DMS53 (cell line): Measurements from ENCODE around the gene GALNT18.
"Not testable (repeated sequence)": the region's sequence is repeated elsewhere in the genome, so short reads cannot be mapped to it uniquely, and the experiment has no call there.

Experiments used
- DNase-seq: peaks from one replicate; lab custom pipeline; 2025; lab: John Stamatoyannopoulos, UW

GALNT18 gene

DNA sequence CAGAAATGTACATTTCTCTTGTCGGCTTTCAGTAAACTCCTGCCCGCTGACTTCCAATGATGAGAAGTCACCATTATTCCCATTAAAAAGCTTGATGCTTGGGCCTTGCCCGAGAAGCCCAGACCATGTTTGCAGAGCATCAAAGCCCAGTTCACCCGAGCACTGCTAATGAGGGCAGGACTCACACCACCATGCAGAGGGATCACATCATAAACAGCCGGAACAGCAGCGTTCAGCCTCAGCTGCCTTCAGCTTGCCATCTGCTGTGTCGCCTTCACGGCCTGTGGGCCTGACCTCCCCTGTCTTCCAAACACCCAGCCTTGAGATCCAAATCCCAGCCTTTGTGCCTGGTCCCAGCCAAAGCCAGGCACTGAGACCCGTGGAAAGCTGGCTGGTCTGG lies 163.3 kb downstream of the GALNT18 start:
- no peak for DNase-seq

DNA sequence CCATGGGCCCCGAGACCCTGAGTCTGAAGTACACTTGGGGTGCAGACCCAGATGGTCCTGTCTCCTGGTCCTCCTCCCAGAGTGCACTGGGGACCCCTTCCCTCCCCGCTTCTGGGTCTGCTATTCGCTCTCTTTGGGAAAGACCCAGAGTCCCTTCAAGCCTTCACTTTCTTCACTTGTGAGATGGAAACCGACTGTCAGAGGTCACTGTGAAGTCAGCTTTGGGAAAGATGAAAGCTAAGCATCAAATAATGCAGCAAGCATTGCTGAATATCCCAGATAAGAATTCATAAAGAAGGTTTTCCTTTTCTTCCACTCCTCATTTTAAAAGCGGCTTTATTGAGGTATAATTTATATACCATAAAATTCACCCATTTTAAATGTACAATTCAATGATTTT lies 163.8 kb downstream of the GALNT18 start:
- DNase-seq = no peak

DNA sequence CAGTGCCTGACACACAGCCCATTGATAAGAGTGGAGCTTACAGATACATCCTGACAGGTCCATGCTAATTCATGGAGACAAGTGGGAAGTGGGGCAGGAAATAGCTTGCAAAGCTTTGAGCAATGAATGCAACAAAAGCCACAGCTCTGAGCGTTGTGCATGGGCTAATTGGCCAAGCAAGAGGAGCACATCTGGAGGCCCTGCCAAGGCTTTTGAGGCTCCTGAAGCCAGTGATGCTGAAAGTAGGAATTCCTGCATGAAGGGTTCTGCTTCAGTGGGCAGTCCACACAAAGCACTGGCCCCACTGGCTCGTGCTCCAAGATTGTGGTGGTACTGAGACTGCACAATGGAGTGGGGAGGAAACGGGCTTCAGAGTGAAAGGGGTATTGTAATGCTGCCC lies 164.9 kb downstream of the GALNT18 start:
- DNase-seq = no peak

DNA sequence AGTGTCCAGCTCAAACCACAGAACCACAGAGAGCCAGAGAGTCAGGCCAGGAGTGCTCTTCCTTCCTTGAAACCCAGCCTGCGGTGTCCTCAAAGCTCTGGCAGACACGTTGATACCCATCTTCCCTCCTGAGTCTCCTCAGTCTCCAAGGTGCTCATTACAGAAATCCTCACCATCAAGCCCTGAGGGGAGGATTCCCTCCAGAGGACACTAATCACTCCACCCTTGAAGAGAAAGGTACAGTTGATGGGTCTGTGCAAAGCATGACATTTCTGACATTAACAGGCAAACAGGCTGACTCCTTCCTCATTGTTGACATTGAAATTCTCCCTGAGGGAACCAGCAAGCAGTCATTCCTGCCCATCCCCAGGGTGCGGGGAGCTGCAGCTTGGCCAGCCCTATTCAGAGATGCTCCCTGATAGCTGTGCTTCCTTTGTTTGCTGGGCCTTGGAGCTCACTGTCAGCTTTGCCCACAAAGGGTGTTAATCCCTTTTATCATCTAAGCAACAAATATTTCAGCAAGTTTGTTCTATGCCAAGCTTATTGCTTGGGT lies 167.1 kb downstream of the GALNT18 start:
- DNase-seq = no peak

DNA sequence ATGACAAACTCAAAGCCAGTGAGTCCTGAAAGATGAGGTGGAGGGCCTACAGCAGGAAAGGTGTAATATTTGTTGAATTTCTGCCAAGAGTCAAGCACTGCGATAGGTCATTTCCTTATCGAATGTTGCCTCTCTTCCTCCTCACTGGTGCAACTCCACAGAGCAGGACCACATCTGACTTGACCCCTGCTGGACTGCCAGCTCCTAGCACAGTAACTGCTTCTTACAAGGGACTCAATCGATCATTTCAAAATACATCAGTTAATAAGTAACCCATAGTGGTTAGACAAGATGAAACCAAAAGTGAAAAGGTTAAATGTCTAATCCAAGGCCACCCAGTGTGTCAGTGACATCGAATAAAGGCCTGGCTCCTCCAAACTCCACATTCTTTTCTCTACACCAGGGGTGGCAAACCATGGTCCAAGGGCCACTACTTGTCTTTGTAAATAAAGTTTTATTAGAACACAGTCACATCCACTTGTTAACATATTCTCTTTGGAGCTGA lies 170.3 kb downstream of the GALNT18 start:
- peak; percentile 82 for DNase-seq

DNA sequence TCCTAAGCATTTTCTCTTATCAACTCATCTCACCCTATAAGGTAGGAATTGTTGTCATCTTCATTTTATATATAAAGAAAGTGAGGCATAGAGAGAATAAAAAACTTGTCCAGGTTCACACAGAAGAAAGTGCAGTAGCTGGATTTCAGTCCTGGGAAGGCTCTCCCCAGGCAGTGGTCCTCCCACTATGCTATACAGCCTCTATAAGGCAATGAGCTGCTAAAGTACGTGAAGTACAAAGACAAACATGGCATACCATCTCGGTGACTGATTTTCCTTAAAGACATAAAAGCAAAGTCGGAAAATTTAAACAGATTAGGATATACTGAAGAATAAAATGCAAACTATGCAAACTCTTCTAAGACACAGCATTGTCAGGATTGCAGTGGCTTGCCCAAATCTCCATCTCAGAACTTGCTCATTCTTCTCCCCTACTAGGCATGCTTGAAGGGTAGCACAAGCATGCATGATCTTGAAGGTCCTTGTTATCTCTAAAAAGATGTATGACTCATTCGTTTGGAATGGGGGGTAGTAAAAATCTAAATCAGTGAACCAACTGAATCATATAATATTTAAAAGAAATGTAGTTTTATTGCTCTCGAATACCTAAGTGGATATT lies 171.0 kb downstream of the GALNT18 start:
- no peak for DNase-seq

DNA sequence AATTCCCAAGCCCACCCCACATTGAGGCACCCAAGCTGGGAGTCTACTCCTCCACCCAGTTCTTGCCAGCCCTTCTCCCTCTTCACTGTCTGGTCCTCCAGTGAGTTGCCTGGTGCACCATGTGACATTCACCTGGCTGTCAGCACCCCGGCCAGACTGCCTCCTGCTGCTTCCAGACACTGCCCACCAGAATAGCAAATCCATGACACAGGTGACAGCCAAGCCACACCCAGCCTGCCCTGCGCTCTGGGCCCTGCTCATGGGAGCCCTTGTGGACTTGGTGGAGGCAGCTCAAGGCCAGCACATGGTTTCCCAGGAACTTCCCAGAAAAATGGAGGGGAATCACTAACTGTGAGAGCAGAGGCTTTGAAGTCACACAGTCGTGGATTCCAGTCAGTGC lies 172.5 kb downstream of the GALNT18 start:
- DNase-seq = no peak

DNA sequence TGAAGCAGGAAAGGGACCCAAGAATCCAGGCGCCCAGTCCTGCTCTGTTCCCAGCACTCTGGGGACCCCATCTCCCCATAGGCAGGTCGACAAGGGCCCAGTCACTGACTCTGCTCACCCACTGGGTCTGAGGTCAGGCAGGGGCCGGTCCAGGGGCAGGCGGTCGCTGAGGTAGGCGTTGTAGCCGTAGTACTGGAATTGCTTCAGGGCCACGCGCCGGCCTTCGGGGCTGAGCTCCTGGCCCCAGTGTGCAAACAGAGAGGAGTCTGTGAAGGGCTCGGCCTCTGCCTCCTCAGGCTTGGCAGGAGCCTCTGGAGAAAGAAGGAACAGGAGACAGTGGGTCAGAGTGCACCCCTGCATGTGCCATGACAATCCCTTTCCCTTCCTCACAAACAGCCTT lies 173.2 kb downstream of the GALNT18 start:
- DNase-seq = no peak

DNA sequence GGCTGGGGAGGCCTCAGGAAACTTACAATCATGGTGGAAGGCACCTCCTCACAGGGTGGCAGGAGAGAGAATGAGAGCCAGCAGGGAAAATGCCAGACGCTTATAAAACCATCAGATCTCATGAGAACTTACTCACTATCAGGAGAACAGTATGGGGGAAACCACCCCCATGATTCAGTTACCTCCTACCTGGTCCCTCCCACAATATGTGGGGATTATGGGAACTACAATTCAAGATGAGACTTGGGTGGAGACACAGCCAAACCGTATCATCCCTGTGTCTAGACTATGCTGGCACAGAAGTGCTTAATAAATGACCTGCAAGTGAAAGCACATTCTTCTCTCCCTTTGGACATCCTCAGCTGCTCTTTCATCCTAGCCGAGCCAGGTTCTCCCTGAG lies 174.2 kb downstream of the GALNT18 start:
- DNase-seq = not testable (repeated sequence)

DNA sequence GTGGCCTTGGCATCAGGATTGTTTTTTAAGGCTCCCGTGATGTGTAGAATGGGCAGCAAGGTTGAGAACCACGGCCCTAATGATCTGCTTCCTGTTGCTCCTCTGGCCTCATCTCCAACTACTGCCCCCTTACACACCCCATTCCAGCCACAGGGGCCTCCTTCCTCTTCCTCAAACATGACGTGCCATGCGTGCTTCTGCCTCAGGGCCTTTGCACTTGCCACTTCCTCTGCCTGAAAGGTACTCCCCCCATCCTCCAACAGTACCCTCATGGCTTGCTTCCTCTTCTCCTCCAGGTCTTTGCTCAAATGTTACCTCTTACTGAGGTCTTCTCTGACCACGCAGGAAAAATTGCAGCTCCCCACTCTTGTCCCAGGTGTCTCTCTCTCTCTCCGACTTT lies 174.8 kb downstream of the GALNT18 start:
- DNase-seq = no peak

DNA sequence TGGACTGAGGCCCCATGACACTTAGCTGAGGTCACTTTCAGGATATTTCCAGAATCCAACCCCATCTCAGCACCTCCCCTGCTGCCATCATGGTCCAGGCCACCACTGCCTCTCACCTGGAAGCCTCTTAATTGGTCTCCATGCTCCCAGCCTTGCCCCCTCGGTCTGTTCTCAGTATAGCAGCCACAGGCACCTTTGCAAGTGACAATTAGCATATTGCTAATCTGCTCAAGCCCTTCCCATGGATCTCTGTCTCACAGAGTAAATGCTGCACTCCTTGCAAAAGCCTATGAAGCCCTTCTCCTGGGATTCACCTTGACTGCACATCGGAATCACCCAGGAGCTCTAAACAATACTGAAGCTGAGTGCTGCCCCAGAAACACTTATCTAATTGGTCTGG lies 175.2 kb downstream of the GALNT18 start:
- no peak for DNase-seq

DNA sequence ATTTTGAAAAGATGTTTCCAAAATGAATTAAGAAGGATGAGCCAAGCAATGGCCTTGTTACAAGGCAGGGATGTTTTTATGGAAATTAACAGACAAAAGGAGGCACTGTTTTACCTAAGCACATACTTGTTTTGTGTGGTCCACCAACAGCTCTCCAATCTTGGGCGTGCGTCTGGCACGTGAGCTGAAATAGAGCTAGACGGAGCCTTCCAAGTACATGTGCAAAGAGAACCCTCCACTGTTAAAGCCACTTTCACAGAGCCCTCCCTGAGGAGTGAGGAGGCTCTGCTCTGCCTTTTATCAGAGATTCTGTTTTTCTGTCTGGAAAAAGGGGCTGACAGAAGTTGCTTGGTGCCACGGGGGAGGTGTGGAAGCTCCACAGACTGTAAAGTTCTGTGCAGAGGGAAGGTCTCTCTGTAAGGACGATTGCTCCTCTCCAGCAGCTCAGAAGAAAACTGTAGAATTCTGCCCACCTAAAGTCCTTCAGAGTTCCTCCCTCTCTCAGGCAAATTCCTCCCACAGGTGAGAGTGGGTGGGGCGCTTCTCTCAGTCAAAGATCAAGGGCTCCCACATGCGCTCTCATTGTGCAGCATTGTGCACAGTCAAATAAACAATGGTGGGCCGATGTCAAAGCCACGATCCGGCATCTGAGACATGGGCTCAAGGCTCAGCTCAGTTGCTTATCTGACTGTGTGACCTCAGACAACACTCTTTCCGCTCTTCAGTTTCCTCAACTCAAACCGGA lies 176.2 kb downstream of the GALNT18 start:
- DNase-seq = no peak

DNA sequence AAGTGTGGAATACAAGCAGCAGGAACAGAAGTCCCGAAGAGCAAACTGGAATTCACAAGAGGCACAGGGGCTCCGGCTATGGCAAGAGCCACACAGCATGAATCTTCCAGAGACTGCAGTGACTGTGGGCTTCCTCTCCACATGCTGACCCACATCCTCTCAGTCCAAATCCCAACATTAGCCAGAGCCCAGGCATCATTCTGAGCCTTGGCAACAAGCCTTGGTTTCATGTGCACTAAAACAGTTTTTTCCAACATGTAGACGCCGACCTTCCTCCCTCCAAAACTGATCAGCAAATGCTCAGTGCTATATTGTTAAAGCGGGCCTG lies 177.0 kb downstream of the GALNT18 start:
- no peak for DNase-seq

DNA sequence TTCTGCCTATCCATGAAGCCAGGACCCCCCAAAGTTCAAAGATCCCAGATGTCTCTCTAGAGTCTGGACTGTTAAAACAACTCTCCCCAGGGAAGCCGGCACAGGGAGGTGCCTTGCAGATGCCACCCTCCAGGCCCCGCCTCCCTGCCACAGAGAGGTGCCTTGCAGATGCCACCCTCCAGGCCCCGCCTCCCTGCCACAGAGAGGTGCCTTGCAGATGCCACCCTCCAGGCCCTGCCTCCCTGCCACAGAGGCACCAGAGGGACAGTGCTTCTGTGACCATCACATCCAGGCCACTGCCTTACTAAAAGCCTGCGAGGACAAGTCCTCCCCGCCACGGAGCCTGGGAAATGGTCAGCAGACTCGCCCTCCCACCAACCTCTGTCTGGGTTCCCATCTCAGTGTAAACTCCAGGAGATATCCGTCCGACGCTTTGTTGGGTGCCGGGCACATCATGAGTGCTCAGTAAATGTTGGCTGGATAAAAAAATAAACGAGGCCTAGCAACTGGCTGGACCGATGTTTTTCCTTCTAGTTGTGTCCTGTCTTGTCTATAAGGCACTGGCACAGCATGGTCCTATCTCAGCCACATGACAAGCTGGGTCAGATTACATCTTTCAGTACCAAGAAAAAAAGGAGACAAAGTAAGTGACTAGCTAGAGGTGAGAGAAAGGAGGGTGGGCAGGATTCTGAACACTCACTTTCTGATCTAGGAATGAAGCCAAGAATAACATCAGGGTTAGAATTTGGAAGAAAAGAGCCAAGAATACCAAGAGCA lies 177.6 kb downstream of the GALNT18 start:
- DNase-seq = no peak

DNA sequence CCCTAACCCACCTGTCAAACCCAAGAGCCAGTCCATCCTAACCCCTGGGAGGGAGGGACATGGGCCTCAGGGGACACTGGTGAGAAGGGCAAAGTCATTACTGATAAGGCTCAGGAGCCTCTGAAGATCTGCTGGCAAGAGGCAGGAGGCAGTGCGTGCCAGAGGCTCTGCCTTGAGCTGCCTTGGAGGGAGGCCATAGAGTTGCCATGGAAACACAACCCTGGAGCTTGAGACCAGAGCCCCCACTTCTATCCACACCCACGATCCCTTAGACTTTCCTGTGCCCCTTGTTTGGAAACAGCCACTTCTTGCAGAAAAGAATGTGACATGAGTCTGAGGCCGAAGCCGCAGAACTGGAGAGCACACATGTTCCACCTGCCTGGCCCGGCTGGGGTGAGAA lies 179.0 kb downstream of the GALNT18 start:
- DNase-seq = no peak

DNA sequence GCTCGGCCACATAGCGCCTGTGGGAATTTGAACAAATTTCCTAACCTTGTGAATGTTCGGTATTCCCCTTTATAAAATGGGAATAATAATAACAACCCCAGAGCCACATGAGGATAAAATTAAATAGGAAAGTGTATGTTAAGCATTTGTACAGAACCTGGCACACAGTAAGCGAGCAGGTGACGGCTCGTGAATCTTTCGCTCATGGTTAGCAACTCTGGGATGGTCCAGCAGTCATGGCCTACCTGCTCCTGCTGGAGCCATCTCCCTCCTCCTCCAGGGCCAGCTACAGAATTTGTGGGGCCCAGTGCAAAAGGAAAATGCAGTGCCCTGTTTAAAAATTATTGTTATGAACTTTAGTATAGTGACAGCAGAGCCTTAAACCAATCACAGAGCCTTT lies 180.3 kb downstream of the GALNT18 start:
- DNase-seq = no peak

DNA sequence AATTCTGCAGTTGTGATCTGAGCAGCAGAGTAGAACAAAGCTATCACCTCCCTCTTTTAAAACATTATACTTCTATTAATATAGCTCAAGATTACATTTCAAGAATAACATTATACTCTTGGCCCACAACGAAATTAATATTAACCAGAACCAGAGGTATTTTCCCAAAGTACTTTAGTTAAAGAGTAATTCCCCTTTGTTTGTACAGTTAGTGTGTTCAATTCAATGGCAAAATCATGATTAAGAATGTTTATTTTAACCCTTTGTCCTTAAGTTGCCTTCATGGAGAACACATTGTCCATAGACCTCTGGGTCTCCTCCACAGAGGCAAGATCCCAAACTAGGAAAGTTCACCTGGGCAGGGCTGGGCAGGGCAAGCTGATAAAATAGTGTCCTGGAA lies 180.7 kb downstream of the GALNT18 start:
- no peak for DNase-seq

DNA sequence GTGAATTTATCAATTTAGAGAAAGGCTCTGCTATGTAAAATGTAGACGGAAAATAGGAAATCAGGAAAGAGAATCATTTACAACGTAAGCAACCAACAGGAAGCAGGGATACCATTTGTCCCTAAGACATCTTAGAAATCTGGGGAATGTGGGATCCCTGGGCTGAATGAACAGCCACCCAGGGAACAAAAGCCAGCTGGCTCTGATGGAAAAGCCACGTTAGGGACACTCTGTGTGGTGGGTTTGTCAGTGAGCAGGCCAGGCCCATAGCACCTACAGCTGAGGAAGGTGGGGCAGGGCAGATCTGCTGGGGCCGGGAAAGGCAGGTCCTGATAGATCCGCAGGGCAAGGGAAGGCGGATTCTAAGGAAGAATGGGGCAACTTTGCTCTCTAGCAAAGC lies 181.7 kb downstream of the GALNT18 start:
- no peak for DNase-seq

DNA sequence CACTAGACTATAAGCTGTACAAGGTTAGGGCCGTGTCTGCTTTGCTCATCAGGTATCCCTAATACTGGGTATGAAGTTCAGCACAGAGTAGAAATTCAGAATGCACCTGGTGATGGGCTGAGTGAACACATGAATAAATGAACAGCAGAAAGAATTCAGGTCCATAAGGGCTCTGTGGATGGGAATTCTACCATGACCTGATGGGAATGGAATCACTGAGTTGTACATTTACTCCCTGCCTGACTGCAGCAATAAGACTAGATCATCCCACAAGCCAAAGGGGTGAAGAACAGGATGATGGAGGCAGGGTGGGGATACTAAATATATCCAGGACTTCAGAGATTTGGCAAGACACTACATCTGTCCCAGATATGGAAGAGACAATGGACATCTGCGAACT lies 182.2 kb downstream of the GALNT18 start:
- no peak for DNase-seq

DNA sequence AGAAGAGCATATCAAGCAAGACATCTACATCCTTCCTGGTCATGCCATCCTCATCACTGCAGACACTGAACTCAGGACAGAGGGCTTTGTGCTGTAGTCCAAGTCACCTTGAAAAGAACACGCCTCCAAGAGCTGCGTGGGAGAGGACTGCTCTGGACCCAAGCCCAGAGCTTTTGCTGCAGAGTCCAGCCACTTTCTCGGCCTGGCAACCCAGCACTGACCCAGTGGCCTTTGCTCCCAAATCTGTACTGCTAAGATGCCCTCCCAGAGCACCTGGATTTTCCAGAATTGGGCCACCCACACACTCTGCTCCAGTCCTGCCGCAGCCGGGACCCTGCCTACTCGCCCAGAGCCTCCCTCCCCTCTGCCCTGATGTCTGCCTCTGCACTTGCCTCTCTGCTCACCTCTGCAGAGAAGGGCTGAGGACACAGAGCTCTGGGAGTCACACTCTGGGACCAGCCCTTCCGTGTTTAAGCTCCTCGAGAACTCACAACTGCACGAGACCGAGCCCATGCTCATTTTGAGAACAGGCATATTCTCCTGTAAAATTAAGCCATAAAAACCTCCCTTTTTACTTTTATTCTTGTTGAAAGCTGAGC lies 185.0 kb downstream of the GALNT18 start:
- DNase-seq = no peak

DNA sequence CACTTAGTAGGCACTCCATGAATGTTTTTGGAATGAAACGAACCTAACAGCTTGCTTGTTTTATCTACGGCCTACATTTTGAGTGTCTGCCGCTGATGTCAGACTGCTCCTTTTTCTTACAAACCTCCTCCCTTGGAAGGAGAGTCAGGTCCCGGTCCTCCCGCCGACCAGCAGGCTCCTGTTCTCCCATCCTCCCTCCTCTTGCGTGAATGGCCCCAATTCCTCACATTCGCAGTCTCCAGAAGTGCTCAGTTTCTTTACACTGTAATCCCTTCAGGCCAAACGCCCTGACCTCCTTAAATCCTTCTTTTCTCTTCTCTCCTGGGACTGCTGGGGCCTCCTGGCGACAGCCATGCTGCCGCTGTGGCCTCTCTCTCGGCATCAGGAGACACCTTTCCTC lies 186.2 kb downstream of the GALNT18 start:
- DNase-seq = no peak

DNA sequence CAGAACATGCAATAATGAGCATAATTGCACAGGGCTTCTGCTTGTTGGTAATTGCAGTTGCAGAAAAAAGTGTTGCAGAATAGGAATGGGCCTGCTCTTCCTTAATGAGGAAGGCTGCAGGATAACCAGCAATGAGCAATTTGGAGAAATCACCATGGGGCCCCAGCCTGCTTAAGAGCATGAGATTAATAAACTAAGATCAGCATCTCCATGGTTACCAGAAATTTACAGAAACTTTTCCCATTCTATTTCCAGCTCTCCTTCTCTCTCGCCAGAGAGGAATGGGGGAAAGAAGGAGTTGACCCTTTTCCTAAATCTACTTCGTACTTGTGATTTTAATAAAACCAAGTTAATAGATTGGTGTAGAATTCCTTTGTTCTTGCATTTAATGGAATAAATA lies 187.8 kb downstream of the GALNT18 start:
- DNase-seq = no peak
